Stimulated activated effector memory CD8-positive, alpha-beta T cell treated with anti-CD3 and anti-CD28 coated beads, Interleukin-12 subunit alpha, Interleukin-12 subunit beta, amount 100 ng/mL, for 72 hours (primary cell): ENCODE results near the gene C9orf50.
"Not testable (repeated sequence)": the region's sequence is repeated elsewhere in the genome, so short reads cannot be mapped to it uniquely, and the experiment has no call there.

Experiments used
- ATAC-seq: fragments of 150-1000 bp; cut with Tn5 transposase; 2 replicates; pipeline ENCODE4 v1.10.0; 2021
- DNase-seq, 2 donors: peaks; one replicate each; pipeline ENCODE4 v3.0.0; 2021 to 2022; ENCODE audit warnings: low spot score in 2 of 2
- H3K27ac Mint-ChIP-seq: one replicate; pipeline ENCODE4 v1.8.0; 2022; ENCODE audit warnings: mild to moderate bottlenecking, mixed read lengths
- H3K36me3 Mint-ChIP-seq: one replicate; pipeline ENCODE4 v1.8.0; 2022; ENCODE audit warnings: mild to moderate bottlenecking, mixed read lengths
- H3K4me1 Mint-ChIP-seq: one replicate; pipeline ENCODE4 v1.8.0; 2022; ENCODE audit warnings: mixed read lengths
- H3K4me3 Mint-ChIP-seq: one replicate; pipeline ENCODE4 v1.8.0; 2022; ENCODE audit warnings: mild to moderate bottlenecking, mixed read lengths
- H3K9me3 Mint-ChIP-seq: one replicate; pipeline ENCODE4 v1.8.0; 2022; ENCODE audit warnings: mixed read lengths

Gene C9orf50

DNA sequence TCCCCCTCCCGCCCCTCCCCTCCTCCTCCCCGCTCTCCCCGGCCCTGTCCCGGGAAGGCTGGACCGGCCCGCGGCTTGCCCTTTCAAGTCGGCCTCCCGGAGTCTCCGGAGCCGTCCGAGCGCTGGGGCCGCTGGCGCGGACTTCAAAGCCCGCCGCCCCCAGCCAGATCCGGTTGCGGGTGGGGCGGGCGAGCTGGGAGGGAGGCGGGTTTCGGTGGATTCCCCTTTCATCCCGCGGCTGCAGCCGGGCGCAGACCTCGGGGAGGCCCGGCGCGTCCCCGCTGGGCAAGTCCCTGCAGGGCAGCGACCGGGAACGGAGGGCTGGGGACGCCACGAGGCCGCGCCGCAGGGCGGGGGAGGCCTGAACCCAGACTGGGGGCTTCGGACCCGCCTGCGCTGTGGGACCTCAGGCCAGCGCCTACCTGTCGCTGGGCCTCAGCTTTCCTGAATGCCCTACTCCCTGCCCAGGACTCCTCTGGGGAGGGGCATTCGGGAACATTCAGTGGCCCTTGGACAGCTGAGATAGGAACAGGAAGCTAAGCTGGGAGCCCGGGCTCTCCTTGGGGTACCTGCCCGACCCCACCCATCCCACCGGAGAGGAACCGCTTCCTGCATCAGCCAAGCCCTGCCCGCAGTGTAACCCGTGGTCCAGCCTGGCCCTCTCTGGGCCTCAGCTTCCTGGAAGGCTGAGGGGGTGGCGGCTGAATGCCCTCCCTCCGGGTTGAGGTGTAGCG is 23.4 kb downstream of the C9orf50 start:
- peaks cover 6% of the 10 kb centered on the region for H3K36me3 Mint-ChIP-seq
- H3K9me3 Mint-ChIP-seq, result no peaks in the 10 kb centered on the region
- peak; percentile 68 for ATAC-seq
- H3K4me1 Mint-ChIP-seq, result peaks cover 35% of the 10 kb centered on the region
- H3K4me3 Mint-ChIP-seq, result peak overlapping the region; percentile 60
- DNase-seq, result peak in 1 of 2 donors; percentile 68
- H3K27ac Mint-ChIP-seq, result peak overlapping the region; percentile 84

DNA sequence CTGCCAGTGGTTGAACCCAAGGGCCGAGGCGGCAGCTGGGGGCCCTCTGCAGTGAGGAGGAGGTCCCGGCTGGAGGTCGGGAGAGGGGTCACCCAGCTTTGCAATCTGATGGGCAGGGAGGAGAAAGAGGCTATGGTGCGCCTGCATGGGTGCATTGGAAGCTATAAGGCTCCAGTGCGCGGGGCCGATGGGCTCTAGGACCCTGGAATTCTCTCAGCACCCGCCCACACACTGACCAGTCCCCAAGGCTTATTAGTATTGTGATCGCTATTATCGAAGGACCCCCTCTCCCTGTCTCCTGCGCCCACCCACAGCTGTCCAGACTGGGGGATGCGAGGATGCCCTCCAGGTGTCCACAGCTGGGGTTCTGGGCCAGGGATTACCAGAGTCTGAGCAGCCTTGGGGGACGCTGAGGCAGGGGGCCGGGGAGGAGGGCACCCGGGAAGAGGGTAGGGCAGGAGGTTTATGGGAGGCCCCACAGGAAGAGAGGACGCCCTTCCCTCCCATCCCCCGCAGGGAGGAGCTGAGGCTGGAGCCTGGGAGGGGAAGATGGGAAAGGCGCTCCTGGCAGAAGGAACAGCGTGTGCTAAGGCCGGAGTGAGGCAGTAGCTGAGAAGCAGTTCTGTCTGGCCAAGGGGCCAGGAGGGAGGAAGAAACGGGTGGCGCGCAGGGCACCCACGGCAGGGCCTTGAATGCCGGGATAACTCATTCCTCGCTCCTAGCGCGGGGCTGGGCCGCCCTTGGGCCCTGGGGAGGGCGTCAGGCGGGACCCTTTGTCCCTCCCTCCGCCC is 24.2 kb downstream of the C9orf50 start:
- Mint-ChIP-seq H3K4me3 (peak overlapping the region; percentile 60), H3K27ac (peak overlapping the region; percentile 63), H3K36me3 (peaks cover 6% of the 10 kb centered on the region), H3K9me3 (no peaks in the 10 kb centered on the region), H3K4me1 (peaks cover 29% of the 10 kb centered on the region)
- ATAC-seq, result peak; percentile 27
- DNase-seq, result no peak

DNA sequence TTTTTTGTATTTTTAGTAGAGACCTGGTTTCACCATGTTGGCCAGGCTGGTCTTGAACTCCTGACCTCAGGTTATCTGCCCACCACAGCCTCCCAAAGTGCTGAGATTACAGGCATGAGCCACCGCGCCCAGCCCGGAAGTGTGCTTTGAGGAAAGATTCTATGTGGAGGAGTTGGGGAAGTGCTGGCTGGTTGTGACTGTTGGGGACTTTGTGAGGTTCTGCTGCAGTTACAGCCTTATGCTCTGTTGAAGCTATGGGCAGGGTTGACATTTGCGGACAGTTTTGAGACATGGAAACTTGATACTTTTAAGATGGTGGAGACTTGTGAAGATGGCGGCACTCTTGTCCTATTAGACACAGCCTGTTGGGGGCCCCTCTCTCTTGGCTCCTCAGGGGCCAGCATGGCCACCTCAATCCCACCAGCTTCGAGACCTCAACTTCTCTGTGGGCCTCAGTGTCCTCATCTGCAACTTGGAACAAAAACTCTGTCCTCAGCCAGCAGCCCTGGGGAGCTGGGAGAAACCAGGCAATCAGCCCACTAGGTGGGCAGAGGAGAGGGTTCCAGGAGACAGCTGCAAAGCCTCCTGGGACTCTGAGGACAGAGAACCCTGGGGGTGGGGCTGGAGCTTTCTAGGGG is 24.9 kb downstream of the C9orf50 start:
- H3K9me3 Mint-ChIP-seq, result no peaks in the 10 kb centered on the region
- peaks cover 6% of the 10 kb centered on the region for H3K36me3 Mint-ChIP-seq
- ATAC-seq (no peak), DNase-seq (no peak)
- peak overlapping the region; percentile 63 for H3K27ac Mint-ChIP-seq
- H3K4me1 Mint-ChIP-seq, result peaks cover 29% of the 10 kb centered on the region
- peak overlapping the region; percentile 60 for H3K4me3 Mint-ChIP-seq

DNA sequence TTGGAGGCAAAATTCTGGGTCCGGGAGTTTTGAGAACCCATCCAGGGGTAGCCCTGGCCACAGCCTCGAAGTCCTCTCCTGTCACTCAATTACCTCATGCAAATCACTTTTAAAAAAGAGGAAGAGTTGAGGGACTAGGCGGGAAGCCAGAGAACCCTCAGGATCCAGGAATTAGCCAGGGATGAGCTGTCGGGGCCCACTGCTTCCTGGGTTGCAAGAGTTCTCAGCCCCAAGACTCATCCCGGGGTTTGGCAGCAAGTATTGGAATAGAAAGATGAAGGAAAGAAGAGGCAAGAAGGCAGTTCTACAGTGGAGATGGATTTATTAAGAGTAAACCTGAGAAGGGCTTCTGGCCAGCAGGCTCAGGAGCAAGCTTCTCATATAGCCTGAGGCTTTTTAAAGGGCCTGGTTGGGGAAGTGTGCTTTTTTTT is 25.6 kb downstream of the C9orf50 start:
- Mint-ChIP-seq H3K4me3 (peak overlapping the region; percentile 60), H3K27ac (peak overlapping the region; percentile 84), H3K9me3 (no peaks in the 10 kb centered on the region), H3K36me3 (peaks cover 6% of the 10 kb centered on the region), H3K4me1 (peaks cover 29% of the 10 kb centered on the region)
- ATAC-seq (no peak), DNase-seq (no peak)

DNA sequence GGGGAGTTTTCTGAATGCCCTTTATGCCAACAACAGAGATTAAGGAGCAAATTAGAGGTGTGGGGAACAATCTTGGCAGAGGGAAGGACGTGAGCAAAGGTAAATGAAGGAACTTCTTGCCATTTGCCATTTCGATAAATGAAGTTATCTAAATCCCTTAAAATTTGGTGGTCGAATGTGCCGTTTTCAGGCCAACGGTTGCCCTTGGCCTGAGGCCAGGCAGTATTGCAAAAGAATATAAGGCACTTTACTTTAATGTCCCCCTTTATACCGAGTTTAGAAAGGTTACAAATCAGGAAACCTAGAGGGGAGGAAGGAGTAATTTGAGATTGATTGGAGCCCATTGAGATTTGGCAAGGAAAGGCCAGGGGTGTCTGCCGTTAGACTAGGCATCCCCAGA is 26.3 kb downstream of the C9orf50 start:
- ATAC-seq (no peak), DNase-seq (no peak)
- Mint-ChIP-seq H3K36me3 (peaks cover 6% of the 10 kb centered on the region), H3K9me3 (no peaks in the 10 kb centered on the region), H3K4me1 (peaks cover 29% of the 10 kb centered on the region), H3K4me3 (no peak overlapping the region), H3K27ac (no peak overlapping the region)

DNA sequence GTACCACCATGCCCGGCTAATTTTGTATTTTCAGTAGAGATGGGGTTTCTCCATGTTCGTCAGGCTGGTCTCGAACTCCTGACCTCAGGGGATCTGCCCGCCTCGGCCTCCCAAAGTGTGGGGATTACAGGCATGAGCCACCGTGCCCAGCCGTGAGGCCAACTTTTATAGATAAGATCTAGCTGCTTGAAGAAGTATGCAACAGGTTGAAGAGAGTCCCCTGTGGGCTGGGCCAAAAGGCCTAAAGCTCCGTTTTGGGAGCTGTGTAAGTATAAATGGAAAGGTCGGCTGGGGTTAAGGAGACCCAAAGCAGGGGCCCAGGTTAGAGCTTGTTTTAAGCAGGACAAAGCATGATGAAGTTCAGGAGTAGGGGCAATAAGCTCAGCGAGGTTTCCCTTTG is 28.1 kb downstream of the C9orf50 start:
- not testable (repeated sequence) for ATAC-seq, DNase-seq

DNA sequence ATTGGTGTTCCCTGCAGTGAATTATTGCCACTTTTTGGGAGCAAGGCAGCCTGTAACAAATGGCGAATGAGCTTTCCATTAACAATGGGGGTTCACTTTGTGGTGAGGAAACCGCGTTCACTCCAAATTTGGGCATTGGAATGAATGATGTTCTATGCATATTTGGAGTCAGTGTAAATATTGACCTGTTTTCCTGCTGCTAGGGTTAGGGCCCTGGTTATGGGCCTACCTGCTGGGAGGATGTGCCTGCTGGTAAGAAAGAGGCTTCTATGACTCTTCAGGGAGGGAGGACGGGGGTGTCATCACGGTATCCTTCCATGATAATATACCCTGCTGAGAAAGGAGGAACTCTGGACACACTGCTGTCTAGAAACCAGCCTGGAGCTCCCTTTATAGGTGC is 29.0 kb downstream of the C9orf50 start:
- DNase-seq, result no peak
- ATAC-seq, result no peak

More for the DNA sequence above, 28.1 kb downstream of the C9orf50 start:
- not testable (repeated sequence) for H3K4me3 Mint-ChIP-seq, H3K36me3 Mint-ChIP-seq, H3K9me3 Mint-ChIP-seq, H3K27ac Mint-ChIP-seq
- H3K4me1 Mint-ChIP-seq, result peaks cover 20% of the 10 kb centered on the region

DNA sequence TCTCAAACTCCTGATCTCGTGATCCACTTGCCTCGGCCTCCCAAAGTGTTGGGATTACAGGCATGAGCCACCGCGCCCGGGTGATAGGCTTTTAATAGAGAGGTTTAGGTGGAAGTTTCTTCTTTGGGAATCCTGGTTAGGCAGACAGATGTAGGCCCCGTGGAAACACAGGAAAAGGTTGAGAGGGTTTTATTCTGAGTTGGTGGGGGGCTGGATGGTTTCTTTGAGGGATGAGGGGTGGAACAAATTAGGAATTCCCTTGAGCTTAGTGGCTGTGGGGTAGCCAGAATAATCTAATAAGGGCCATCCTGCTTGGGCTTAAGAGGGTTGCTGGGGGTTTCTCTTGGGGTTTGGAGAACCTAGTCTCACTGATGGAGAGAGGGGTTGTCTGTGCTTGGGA is 30.4 kb downstream of the C9orf50 start:
- no peak for DNase-seq
- no peak for ATAC-seq
- Mint-ChIP-seq H3K36me3 (no peaks in the 10 kb centered on the region), H3K4me1 (peaks cover 26% of the 10 kb centered on the region), H3K4me3 (no peak overlapping the region), H3K9me3 (no peaks in the 10 kb centered on the region), H3K27ac (no peak overlapping the region)

More for the DNA sequence above, 29.0 kb downstream of the C9orf50 start:
- Mint-ChIP-seq H3K36me3 (no peaks in the 10 kb centered on the region), H3K4me3 (no peak overlapping the region), H3K4me1 (peaks cover 28% of the 10 kb centered on the region), H3K27ac (peak overlapping the region; percentile 11), H3K9me3 (no peaks in the 10 kb centered on the region)

DNA sequence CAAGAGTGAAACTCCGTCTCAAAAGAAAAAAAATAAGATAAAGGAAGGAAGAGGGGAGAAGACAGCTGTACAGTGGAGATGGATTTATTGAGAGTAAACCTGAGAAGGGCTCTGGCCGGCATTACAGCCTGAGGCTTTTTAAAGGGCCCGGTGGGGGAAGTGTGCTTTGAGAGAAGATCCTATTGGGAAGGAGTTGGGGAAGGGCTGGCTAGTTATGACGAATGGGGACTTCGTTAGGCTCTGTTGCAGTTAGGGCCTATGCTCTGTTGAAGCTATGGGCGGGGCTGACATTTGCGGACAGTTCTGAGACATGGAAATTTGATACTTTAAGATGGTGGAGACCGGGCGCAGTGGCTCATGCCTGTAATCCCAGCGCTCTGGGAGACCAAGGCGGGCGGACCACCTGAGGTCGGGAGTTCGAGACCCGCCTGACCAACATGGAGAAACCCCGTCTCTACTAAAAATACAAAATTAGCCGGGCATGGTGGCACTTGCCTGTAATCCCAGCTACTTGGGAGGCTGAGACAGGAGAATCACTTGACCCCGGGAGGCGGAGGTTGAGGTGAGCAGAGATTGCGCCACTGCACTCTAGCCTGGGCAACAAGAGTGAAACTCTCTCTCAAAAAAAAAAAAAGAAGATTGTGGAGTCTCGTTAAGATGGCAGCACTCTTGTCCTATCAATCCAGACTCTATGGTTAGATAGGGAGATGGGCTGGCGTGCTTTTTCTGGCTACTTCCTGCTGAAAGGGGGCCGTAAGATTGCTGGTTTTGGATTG is 33.2 kb downstream of the C9orf50 start:
- H3K27ac Mint-ChIP-seq, result peak overlapping the region; percentile 49
- DNase-seq, result no peak

DNA sequence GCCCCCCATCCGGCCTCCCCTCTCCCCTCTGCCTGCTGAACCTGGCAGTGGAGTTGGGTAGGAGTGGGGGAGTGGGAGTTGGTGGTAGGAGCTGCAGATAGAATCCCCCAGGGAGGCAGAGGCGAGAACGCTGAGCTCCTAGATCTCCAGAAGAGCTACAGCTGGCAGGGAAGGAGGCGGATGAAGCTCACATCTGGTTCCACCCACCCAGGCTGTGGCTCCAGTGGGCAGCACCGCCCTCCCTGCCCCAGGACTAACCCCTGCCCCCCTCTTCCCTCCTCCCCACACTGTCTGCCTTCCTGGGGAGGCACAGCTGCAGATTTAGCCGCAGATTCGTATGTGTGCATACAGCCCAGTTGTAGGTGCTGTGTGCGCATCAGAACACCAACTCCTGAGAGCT is 34.2 kb downstream of the C9orf50 start:
- peaks cover 53% of the 10 kb centered on the region for H3K4me1 Mint-ChIP-seq
- H3K27ac Mint-ChIP-seq, result peak overlapping the region; percentile 85
- no peaks in the 10 kb centered on the region for H3K9me3 Mint-ChIP-seq
- DNase-seq, result no peak
- no peak overlapping the region for H3K4me3 Mint-ChIP-seq
- H3K36me3 Mint-ChIP-seq, result peaks cover 6% of the 10 kb centered on the region
- ATAC-seq, result peak; percentile 36

More for the DNA sequence above, 33.2 kb downstream of the C9orf50 start:
- no peaks in the 10 kb centered on the region for H3K9me3 Mint-ChIP-seq
- peaks cover 6% of the 10 kb centered on the region for H3K36me3 Mint-ChIP-seq
- H3K4me3 Mint-ChIP-seq, result no peak overlapping the region
- ATAC-seq, result no peak
- peaks cover 43% of the 10 kb centered on the region for H3K4me1 Mint-ChIP-seq

DNA sequence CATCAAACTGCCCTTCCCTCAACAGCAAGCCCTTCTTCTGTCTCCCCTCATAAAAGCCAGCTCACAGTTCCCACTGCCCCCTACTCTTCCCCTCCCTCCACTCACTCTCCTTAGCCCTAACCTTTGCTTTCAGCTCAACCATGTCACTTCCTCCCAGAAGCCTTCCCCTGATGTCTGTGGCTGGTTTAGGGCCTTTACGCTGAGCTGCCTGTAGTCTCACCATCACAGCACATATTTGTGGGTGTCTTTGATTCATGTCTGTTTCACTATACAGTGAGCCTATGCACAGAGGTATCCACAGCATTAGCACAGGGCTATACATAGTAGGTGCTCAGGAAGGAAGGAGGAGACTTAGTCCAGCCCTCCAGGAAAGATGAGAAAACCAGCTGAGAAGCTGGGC is 34.7 kb downstream of the C9orf50 start:
- H3K9me3 Mint-ChIP-seq, result no peaks in the 10 kb centered on the region
- peaks cover 6% of the 10 kb centered on the region for H3K36me3 Mint-ChIP-seq
- peak; percentile 64 for ATAC-seq
- no peak for DNase-seq
- H3K27ac Mint-ChIP-seq, result peak overlapping the region; percentile 85
- H3K4me3 Mint-ChIP-seq, result no peak overlapping the region
- H3K4me1 Mint-ChIP-seq, result peaks cover 54% of the 10 kb centered on the region

DNA sequence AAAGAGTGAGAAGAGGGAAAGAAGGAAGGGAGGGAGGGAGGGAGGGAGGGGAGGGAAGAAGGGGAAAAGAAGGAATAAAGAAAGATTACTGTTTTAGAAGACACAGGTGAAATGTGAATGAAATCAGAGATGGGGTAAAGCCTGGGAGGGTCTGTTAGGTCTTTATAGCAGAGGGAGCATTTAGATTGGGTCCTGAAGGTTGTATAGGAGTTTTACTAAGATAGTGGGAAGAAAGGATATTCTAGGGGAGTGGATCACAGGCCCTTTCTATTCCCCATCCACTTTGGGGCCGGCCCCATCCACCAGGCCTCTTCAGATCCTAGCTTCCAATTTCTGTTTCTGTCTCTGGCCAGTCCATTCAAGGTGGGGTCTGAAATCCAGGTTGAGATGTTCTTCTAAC is 35.5 kb downstream of the C9orf50 start:
- H3K4me1 Mint-ChIP-seq, result peaks cover 60% of the 10 kb centered on the region
- H3K27ac Mint-ChIP-seq, result peak overlapping the region; percentile 85
- ATAC-seq, result no peak
- no peaks in the 10 kb centered on the region for H3K9me3 Mint-ChIP-seq
- peaks cover 6% of the 10 kb centered on the region for H3K36me3 Mint-ChIP-seq
- H3K4me3 Mint-ChIP-seq, result no peak overlapping the region
- DNase-seq, result no peak

DNA sequence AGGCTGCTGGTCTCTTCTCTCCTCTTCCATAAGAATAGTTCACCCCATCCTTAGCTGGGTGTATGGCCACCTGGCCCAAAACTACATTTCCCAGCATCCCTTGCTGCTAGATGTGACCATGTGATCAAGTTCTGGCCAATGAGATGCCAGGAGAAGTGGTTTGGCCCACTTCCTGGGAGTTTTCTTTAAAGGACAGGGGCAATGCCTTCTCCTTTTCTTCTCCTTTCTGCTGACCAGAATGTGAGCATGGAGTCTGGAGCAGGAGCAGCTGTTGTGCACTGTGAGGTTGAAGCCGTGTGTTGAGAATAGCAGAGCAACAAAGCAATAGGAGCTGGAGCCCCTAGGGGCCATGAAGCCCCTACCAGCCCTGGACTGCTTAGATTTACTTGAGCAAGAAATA is 36.8 kb downstream of the C9orf50 start:
- peaks cover 72% of the 10 kb centered on the region for H3K4me1 Mint-ChIP-seq
- no peaks in the 10 kb centered on the region for H3K9me3 Mint-ChIP-seq
- peak; percentile 60 for ATAC-seq
- H3K4me3 Mint-ChIP-seq, result no peak overlapping the region
- peaks cover 6% of the 10 kb centered on the region for H3K36me3 Mint-ChIP-seq
- H3K27ac Mint-ChIP-seq, result peak overlapping the region; percentile 85
- DNase-seq, result peak; percentile 42 to 79

DNA sequence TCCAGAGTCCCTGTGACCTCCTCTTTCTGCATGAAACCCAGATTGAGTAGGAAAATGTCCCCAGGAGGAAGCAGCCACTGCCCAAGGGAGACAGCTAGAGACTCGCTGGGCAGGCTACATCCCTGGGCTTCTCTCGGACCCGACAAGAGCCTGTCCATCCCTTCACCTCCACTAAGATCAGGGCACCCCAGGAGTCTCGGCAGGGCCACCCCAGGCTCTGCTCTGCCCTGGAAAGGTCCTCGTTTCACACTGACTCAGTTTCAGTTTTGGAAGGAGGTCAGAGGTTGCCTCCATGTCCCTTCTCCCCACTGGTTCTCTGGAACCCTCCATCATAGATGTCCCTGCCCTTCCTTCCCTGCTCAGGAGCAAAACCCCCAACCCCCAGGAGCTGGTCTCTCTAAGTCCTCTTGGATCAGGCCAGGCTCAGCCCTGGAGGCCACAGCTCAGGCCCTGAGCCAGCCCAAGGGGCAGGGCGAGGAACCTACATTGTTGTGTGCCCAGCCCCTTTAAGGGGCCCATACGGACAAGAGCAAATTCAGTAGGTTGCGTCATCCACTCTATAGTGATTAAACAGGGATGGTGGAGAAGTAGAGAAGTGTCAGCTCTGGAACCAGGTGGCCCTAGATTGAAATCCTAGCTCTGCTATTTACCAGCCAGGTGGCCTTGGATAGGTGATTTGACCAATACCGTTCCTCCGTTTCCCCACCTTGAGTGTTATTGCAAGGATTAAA is 37.4 kb downstream of the C9orf50 start:
- H3K9me3 Mint-ChIP-seq, result no peaks in the 10 kb centered on the region
- peak overlapping the region; percentile 85 for H3K27ac Mint-ChIP-seq
- peaks cover 6% of the 10 kb centered on the region for H3K36me3 Mint-ChIP-seq
- DNase-seq, result no peak
- peak overlapping the region; percentile 44 for H3K4me3 Mint-ChIP-seq
- ATAC-seq, result peak; percentile 4
- H3K4me1 Mint-ChIP-seq, result peaks cover 75% of the 10 kb centered on the region
